SK-N-SH treated with all-trans-retinoic acid at 6 μM for 48 hours (cell line): ENCODE data around the gene NFKBIZ.
A peak's percentile ranks its signal among the peaks of the same experiment; 100 is the strongest.

Experiments
- ATAC-seq: fragments of 200-7000 bp; cut with Tn5 transposase; 3 replicates; pipeline ENCODE4 v1.9.1; 2020; ENCODE audit warnings: mild to moderate bottlenecking, moderate library complexity
- ARNTL ChIP-seq: fragments of 450-650 bp; formaldehyde crosslinking; IDR thresholded peaks from 2 replicates; pipeline ENCODE4 v1.5.0; 2020; ENCODE audit warnings: low read depth, mild to moderate bottlenecking, moderate library complexity, borderline replicate concordance
- BACH2 ChIP-seq: fragments of 250-450 bp; sonication (Bioruptor Pico); IDR thresholded peaks from 2 replicates; pipeline ENCODE4 v1.9.0; 2021; ENCODE audit warnings: mild to moderate bottlenecking, borderline replicate concordance
- CSDC2 ChIP-seq: fragments of 250-450 bp; sonication (Bioruptor Pico); IDR thresholded peaks from 2 replicates; pipeline ENCODE4 v1.5.0; 2020; ENCODE audit warnings: mild to moderate bottlenecking, moderate library complexity
- CSRNP3 ChIP-seq: fragments of 250-450 bp; sonication (Bioruptor Pico); IDR thresholded peaks from 2 replicates; pipeline ENCODE4 v1.5.1; 2021; ENCODE audit warnings: mild to moderate bottlenecking, moderate library complexity
- ESRRG ChIP-seq: fragments of 250-450 bp; sonication (Bioruptor Pico); IDR thresholded peaks from 2 replicates; pipeline ENCODE4 v1.6.1; 2021; ENCODE audit warnings: mild to moderate bottlenecking
- ISL1 ChIP-seq: fragments of 250-450 bp; sonication (Bioruptor Pico); IDR thresholded peaks from 2 replicates; pipeline ENCODE4 v2.1.2; 2022; ENCODE audit warnings: mild to moderate bottlenecking, moderate library complexity
- PATZ1 ChIP-seq: fragments of 250-450 bp; sonication (Bioruptor Pico); IDR thresholded peaks from 2 replicates; pipeline ENCODE4 v1.8.0; 2020; ENCODE audit warnings: mild to moderate bottlenecking, moderate library complexity, borderline replicate concordance
- POU6F1 ChIP-seq: fragments of 250-450 bp; sonication (Bioruptor Pico); IDR thresholded peaks from 2 replicates; pipeline ENCODE4 v1.8.0; 2021; ENCODE audit warnings: low read depth, mild to moderate bottlenecking, moderate library complexity, borderline replicate concordance
- TOX ChIP-seq: fragments of 250-450 bp; sonication (Bioruptor Pico); IDR thresholded peaks from 2 replicates; pipeline ENCODE4 v1.8.0; 2021; ENCODE audit warnings: mild to moderate bottlenecking, moderate library complexity, borderline replicate concordance
- TSHZ2 ChIP-seq: fragments of 250-450 bp; sonication (Bioruptor Pico); IDR thresholded peaks from 2 replicates; pipeline ENCODE4 v1.5.0; 2020; ENCODE audit warnings: mild to moderate bottlenecking, moderate library complexity
- ZC3H10 ChIP-seq: fragments of 250-450 bp; sonication (Bioruptor Pico); IDR thresholded peaks from 2 replicates; pipeline ENCODE4 v1.5.1; 2021; ENCODE audit warnings: mild to moderate bottlenecking, moderate library complexity
- ZFP3 ChIP-seq: fragments of 250-450 bp; sonication (Bioruptor Pico); IDR thresholded peaks from 2 replicates; pipeline ENCODE4 v1.5.0; 2020; ENCODE audit warnings: mild to moderate bottlenecking, moderate library complexity
- ZFP30 ChIP-seq: fragments of 450-650 bp; formaldehyde crosslinking; IDR thresholded peaks from 2 replicates; pipeline ENCODE4 v1.5.0; 2022; ENCODE audit warnings: mild to moderate bottlenecking, moderate library complexity
- ZNF565 ChIP-seq: fragments of 450-650 bp; formaldehyde crosslinking; conservative IDR thresholded peaks from 2 replicates; pipeline ENCODE4 v1.5.0; 2020; ENCODE audit warnings: low read depth, mild to moderate bottlenecking, moderate library complexity

Gene NFKBIZ

DNA sequence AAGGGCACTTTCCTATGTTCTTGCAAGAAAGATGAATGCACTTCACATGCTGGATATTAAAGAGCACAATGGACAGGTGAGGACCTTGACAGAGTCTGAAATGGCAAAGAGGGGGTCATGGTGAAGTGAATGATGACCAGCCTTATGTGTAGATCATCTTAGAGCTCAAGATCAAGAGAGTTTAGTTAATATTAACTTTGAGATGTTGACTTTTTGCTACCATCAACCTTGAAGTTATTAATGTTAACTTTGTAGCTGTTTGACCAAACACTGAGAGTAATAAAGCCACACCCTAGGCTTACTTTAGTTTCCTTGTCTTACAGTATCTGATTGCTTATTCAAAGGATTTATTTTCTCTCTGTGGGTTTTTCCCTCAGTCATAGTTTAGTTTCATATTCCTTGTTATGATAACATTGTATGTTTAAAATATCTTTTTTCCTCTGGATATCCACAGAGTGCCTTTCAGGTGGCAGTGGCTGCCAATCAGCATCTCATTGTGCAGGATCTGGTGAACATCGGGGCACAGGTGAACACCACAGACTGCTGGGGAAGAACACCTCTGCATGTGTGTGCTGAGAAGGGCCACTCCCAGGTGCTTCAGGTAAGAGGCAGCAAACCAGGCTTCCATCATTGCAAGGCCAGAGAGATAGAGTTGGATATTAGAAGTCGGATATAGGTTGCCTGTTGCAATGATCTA, 5.4 kb downstream of the NFKBIZ start:
- no peak for TF ChIP-seq PATZ1 (CRISPR knock-in tag)
- no peak for TF ChIP-seq ZFP3
- no peak for ATAC-seq

GRCh38 chr3:101857301-101857741, 8.0 kb downstream of the NFKBIZ start:
- peak; percentile 3; the same call in 2 of the 3 replicates for ATAC-seq
- no peak for TF ChIP-seq ZFP3
- 0 out of 2 replicates have a peak, but pooled peaks have one; percentile 35 for TF ChIP-seq PATZ1 (CRISPR knock-in tag)
- TF ChIP-seq ZC3H10 (CRISPR knock-in tag), result no peak
- no peak for TF ChIP-seq TSHZ2 (CRISPR knock-in tag)
- TF ChIP-seq ESRRG (CRISPR knock-in tag), result no peak
- no peak for TF ChIP-seq ISL1 (CRISPR knock-in tag)

GRCh38 chr3:101858464-101859030, 9.2 kb downstream of the NFKBIZ start:
- no peak for ATAC-seq
- TF ChIP-seq ZNF565 (CRISPR knock-in tag), result no peak
- TF ChIP-seq POU6F1 (CRISPR knock-in tag), result no peak
- no peak for TF ChIP-seq TSHZ2 (CRISPR knock-in tag)
- TF ChIP-seq ESRRG (CRISPR knock-in tag), result no peak
- no peak for TF ChIP-seq ZFP30 (CRISPR knock-in tag)
- TF ChIP-seq ISL1 (CRISPR knock-in tag), result no peak
- no peak for TF ChIP-seq CSDC2 (CRISPR knock-in tag)
- TF ChIP-seq PATZ1 (CRISPR knock-in tag), result no peak
- TF ChIP-seq TOX (CRISPR knock-in tag), result no peak
- TF ChIP-seq ARNTL, result no peak
- TF ChIP-seq BACH2 (CRISPR knock-in tag), result no peak
- no peak for TF ChIP-seq CSRNP3 (CRISPR knock-in tag)
